HCT116 (cell line): ENCODE measurements around the gene LTV1.

Source experiments
- CEBPB ChIP-seq: IDR thresholded peaks from 2 replicates; pipeline ENCODE4 v1.6.1; 2012; ENCODE audit warnings: low read depth
- EZH2 ChIP-seq: fragments of 200-600 bp; sonication (generic); IDR thresholded peaks from 2 replicates; pipeline ENCODE4 v1.6.1; 2017; ENCODE audit warnings: antibody characterized with exemption, mixed run types
- EZH2phosphoT487 ChIP-seq: fragments of 200-600 bp; IDR thresholded peaks from 2 replicates; pipeline ENCODE4 v1.6.1; 2018; ENCODE audit warnings: antibody characterized with exemption, borderline replicate concordance
- POLR2AphosphoS5 ChIP-seq: IDR thresholded peaks from 2 replicates; pipeline ENCODE4 v1.6.1; 2011; ENCODE audit warnings: mild to moderate bottlenecking, low read depth, low read length, moderate library complexity
- SP1 ChIP-seq: IDR thresholded peaks from 2 replicates; pipeline ENCODE4 v1.6.1; 2012; ENCODE audit warnings: low read depth
- YY1 ChIP-seq: IDR thresholded peaks from 2 replicates; pipeline ENCODE4 v1.6.1; 2011; ENCODE audit warnings: low read length, low read depth, moderate library complexity, mild to moderate bottlenecking; ENCODE audit not compliant: insufficient replicate concordance; ENCODE audit errors: extremely low read depth
- ZNF274 ChIP-seq: fragments of 200-500 bp; sonication (Bioruptor generic); IDR thresholded peaks from 2 replicates; pipeline ENCODE4 v1.6.1; 2014; ENCODE audit warnings: mild to moderate bottlenecking, low read depth, low read length, inconsistent platforms
- TF ChIP-seq, protein P1 (sequence below): IDR thresholded peaks from 2 replicates; pipeline ENCODE4 v1.6.1; 2012
- TF ChIP-seq, protein P2 (sequence below), 3 experiments: fragments of 200-600 bp in 1 of 3; sonication (generic) in 1 of 3; IDR thresholded peaks in 2 of 3; conservative IDR thresholded peaks in 1 of 3; 2 replicates each; pipeline ENCODE4 v1.5.1; 2012 to 2017; ENCODE audit warnings: low read depth in 2 of 3, low read length in 2 of 3, antibody characterized with exemption in 1 of 3, borderline replicate concordance in 1 of 3, control low read depth in 1 of 3, mild to moderate bottlenecking in 1 of 3, mixed read lengths in 1 of 3, mixed run types in 1 of 3, moderate library complexity in 1 of 3; ENCODE audit not compliant: insufficient read depth in 1 of 3

DNA sequence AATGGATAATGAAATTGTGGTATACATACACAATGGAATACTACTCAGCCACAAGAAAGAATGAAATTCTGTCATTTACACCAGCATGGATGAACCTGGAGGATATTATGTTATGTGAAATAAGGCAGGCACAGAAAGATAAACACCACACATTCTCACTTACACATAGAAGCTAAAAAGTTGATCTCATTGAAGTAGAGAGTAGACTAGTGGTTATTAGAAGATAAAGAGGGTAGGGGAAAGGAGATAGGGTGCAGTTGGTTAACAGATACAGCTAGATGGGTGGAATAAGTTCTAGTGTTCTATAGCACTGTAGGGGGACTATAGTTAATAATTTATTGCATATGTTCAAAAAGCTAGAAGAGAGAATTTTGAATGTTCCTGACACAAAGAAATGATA lies 25.5 kb upstream of the LTV1 start:
- TF ChIP-seq, protein P1, sequence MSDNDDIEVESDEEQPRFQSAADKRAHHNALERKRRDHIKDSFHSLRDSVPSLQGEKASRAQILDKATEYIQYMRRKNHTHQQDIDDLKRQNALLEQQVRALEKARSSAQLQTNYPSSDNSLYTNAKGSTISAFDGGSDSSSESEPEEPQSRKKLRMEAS = no peak
- TF ChIP-seq, protein P2, sequence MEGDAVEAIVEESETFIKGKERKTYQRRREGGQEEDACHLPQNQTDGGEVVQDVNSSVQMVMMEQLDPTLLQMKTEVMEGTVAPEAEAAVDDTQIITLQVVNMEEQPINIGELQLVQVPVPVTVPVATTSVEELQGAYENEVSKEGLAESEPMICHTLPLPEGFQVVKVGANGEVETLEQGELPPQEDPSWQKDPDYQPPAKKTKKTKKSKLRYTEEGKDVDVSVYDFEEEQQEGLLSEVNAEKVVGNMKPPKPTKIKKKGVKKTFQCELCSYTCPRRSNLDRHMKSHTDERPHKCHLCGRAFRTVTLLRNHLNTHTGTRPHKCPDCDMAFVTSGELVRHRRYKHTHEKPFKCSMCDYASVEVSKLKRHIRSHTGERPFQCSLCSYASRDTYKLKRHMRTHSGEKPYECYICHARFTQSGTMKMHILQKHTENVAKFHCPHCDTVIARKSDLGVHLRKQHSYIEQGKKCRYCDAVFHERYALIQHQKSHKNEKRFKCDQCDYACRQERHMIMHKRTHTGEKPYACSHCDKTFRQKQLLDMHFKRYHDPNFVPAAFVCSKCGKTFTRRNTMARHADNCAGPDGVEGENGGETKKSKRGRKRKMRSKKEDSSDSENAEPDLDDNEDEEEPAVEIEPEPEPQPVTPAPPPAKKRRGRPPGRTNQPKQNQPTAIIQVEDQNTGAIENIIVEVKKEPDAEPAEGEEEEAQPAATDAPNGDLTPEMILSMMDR (IDR thresholded peaks at IDR 0.05 in 2 of 3, conservative IDR thresholded peaks at IDR 0.05 in 1 of 3; ENCODE audit: borderline replicate concordance in 1 of 3, insufficient read depth in 1 of 3, low read depth in 2 of 3, low read length in 2 of 3) = no peak
- TF ChIP-seq YY1 = no peak
- no peak for TF ChIP-seq EZH2phosphoT487
- TF ChIP-seq EZH2 = no peak
- no peak for TF ChIP-seq POLR2AphosphoS5
- TF ChIP-seq SP1 = no peak
- TF ChIP-seq CEBPB = no peak
- no peak for TF ChIP-seq ZNF274
